Ramos (cell line): ENCODE results near the gene NAXE.
"Not testable (repeated sequence)": the region's sequence is repeated elsewhere in the genome, so short reads cannot be mapped to it uniquely, and the experiment has no call there.

Experiments
- in situ Hi-C: fragments of 300-500 bp; cut with MboI; formaldehyde crosslinking; loops from one replicate; pipeline ENCODE4 v1.14.3; 2022; ENCODE audit warnings: low sequenced_read_pairs; ENCODE audit not compliant: unreplicated experiment

NAXE gene

DNA sequence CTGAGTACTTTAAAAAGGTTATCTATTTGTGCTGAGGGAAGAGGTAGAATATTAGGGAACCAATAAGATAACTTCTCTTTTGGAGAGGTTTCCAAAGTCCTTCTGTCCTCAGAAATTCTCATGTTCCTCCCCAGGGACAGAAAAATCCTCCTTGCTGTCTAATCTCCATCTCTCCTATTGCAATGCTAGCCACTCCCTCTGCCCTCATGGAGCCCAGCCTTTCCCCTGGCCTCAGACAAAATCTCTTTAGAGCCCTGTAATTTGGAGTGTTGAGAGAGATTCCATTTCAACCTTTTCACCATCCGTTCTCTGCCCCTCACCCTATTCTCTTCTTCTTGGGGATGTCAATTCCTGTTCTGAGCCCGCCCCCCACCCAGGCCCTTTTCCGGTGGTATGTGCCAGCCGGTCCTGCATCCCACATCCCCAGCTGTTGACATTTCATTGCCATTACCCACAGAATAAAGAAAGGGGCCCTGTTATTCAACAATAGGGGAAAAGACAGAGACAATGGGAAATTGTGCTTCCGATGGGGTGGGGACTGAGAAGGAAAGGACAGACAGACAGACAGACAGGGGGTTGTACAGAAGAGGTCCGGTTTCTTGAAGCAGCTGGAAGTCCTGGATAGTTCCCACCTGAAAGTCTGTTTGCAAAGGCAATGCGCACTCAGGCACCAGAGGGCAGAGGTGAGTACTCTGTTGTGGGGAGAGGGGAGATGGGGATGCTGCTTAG, 27.4 kb downstream of the NAXE start, which contains the start of gene HAPLN2:
TSS of gene HAPLN2 (plus strand) at position 563 of the 729 bp plus-strand sequence. CDS start 4,076 bp downstream, outside the sequence.
- in situ Hi-C loops = no loop called here

DNA sequence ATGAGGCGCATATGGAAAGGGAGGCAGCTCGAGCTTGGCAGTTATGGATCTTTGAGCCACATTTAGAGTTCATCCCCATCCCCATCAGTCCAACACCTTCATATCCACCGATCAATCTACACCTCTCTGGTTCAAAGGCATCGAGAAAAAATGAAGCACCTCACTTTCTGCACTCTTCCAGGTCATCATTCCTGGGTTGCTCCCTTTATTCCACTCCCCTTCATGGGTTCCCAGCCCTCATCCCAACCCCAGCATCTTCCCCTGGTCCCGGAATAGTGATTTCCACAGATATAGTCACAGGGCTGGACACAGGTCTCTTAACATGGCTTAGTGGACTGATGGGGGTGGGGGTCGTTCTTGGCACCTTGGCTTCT, 28.0 kb downstream of the NAXE start:
- in situ Hi-C loops = no loop called here

DNA sequence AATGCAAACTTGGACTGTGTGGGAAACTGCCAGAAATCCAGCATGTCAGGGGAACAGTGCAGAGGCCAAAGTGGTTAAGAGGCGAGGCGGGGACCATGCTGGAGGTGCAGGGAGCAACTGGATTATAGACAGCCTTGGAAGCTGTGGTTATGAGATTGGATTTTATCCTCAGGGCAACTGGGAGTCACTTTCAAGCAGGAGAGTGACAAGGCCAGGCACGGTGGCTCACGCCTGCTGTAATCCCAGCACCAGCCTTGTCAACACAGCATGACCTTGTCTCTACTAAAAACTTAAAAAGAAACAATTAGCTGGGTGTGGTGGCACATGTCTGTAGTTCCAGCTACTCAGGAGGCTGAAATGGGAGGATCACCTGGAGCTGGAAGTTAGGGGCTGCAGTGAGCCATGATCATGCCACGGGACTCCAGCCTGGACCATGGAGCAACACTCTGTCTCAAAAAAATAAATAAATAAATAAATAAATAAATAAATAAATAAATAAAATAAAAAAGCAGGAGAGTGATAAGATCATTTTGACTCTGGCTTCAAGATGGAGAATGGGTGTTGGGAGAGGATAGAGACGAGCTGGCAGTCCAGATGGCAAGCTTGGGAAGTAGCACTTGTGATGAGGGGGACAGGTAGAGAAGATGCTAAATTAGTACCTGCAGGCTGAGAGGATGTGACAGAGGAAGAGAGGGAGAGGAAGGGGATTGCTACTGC, 31.2 kb downstream of the NAXE start:
- in situ Hi-C loops = loop anchor here (5.0 kb wide), 1 partner anchor 35 kb away; no protein-coding TSS in a partner anchor

DNA sequence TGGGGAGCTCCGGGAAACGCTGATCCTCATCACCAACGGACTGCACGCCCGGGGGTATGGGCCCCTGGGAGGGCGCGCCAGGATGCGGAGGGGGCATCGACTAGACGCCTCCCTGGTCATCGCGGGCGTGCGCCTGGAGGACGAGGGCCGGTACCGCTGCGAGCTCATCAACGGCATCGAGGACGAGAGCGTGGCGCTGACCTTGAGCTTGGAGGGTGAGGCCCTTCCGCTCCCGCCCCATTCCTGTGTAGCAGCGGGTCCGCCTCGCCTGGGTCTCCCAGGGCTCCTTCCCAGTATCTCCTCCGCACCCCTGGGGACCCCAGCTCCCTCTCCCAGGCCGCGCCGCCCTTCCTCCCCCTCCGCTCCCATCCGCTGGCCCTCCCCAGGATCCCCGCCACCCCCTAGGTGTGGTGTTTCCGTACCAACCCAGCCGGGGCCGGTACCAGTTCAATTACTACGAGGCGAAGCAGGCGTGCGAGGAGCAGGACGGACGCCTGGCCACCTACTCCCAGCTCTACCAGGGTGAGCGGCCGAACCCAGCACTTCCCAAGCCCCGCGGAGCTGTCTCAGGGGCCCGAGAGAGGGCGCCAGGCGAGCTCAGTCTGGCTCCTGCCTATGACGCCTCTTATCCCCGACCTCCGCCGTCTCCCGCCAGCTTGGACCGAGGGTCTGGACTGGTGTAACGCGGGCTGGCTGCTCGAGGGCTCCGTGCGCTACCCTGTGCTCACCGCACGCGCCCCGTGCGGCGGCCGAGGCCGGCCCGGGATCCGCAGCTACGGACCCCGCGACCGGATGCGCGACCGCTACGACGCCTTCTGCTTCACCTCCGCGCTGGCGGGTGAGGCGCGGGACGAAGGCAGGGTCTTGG, 32.6 kb downstream of the NAXE start:
- in situ Hi-C loops = loop anchor here (5.0 kb wide), 1 partner anchor 33 kb away; no protein-coding TSS in a partner anchor

DNA sequence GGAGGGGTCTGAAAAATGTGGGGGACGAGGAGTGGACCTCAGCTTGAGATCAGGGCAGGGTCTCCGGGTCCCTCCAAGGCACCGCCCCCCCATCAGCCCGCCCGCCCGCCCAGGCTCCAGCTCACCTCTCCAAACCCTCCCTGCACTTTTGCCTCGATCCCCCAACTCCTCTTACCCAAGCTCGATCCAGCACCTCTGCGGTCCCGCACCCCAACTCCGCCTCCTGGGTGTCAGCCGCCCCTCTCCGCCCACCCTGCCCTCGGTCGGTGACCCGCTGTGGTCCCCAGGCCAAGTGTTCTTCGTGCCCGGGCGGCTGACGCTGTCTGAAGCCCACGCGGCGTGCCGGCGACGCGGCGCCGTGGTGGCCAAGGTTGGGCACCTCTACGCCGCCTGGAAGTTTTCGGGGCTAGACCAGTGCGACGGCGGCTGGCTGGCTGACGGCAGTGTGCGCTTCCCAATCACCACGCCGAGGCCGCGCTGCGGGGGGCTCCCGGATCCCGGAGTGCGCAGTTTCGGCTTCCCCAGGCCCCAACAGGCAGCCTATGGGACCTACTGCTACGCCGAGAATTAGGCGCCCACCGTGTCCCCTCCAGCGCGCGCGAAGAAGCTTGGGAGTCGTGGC, 33.3 kb downstream of the NAXE start:
- in situ Hi-C loops = loop anchor here (5.0 kb wide), 1 partner anchor 32 kb away; no protein-coding TSS in a partner anchor

DNA sequence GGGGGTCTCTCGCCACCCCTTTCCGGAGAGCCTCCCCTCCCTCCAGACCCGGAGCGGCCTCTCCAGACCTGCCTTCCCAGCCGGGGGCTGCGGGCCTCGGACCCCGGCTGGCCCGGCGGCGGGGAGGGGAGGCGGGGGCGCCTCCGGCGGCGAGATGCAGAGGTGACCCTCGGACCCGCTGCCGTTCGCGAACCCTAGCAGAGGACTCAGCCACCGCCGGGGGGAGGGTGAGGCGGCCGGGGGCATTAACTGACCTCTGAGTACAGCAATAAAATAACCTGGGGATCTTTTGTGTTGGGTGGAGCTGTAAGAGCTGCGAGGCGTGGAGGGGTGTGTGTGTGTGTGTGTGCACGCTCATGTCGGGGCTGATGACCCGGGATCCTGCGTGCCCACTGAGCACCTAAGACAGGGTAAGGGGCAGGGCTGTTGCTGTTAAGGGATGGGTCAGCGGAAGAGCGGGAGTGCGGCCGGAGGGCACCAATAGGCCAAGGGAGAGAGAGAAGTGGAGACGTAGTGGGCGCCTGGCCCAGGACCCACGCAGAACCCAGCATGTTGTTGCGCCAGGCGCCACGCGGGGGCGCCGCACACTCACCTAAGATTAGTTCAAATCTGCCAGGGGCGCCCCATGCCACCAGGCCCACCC, 34.0 kb downstream of the NAXE start:
- in situ Hi-C loops = no loop called here

DNA sequence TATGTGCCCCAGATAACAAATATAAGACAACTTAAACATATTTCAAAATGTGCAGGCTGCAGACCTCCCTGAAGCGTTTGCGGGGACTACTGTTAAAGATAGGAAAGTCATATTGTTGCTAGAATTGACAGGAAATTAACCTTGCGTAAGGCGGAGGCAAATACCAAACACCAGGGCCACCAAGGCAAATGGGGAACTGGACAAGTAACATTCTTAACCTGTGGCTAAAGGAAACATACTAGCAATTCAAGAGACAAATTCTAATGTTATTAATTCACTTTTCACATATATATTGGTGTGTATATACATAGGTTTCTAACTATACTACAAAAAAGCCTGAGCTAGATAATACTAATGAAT, 34.5 kb downstream of the NAXE start:
- in situ Hi-C loops = no loop called here

DNA sequence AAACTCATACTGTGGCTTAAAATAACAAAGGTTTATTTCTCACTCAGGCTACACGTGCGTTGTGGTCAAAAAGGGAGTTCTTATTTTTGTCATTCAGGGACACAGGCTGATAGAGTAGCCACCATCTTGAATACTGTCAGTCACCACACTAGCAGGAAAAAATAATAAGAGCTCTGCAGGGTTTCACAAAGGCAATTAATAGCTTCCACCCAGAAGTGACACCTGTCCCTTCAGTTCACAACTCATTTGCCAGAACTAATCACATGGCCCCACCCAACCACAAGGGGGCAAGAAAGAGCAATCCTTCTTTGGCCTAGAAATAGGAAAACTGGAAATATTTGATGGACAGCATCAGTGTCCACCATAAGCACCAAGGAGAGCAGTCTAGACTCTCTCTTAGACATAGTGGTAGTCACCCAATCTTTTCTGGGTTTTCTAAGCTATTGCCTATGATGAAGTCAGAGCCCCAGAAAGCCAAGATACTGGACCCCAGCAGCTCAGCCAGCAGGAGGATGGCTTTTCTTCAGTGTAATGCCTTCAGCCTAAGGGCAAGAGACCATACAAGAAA, 35.8 kb downstream of the NAXE start:
- in situ Hi-C loops = no loop called here

DNA sequence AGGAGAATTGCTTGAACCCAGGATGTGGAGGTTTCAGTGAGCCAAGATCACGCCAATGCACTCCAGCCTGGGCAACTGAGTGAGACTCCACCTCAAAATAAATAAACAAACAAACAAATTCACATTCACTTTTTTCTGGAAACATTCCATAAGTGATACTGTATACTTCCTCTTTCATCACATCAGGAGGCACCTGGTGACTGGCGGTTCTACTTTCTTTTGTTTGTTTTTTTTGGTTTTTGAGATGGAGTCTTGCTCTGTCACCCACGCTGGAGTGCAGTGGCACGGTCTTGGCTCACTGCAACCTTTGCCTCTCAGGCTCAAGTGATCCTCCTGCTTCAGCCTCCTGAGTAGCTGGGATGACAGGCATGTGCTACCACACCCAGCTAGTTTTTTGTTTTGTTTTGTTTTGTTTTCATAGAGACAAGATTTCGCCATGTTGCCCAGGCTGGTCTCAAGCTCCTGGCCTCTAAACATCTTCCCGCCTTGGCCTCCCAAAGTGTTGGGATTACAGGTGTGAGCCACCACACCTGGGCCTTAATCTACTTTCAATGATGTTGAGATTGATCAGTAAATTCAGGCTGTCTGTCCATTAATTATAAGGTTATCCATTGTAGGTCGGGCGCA, 38.4 kb downstream of the NAXE start:
- in situ Hi-C loops = no loop called here

DNA sequence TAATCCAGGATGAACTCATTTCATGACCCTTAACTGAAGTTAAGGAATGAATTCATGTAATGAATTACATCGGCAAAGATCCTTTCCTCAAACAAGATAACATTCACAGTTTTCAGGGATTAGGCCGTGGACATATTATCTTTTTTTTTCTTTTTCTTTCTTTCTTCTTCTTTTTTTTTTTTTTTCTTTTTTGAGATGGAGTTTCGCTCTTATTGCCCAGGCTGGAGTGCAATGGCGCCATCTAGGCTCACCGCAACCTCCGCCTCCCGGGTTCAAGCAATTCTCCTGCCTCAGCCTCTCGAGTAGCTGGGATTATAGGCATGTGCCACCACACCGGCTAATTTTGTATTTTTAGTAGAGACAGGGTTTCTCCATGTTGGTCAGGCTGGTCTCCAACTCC, 39.6 kb downstream of the NAXE start:
- in situ Hi-C loops = not testable (repeated sequence)

DNA sequence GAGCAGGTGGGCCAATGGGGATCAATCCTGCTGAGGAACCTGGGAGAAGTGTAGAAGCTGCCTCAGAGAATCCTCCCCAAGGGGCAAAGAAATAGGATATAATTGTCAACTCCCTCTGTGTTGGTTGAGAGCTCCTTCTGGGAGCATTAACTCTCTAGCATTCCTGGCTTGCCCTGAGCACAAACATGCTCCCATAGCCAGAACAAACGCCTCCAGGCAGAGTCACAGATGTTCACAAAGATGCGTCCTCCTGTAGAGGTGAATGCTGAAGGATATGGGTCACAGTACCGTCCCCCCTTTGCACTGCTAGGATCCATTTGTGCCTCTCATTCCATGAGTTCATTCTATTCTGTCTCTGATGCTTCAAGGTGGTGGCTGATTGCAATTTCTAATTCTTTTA, 40.8 kb downstream of the NAXE start:
- in situ Hi-C loops = no loop called here

DNA sequence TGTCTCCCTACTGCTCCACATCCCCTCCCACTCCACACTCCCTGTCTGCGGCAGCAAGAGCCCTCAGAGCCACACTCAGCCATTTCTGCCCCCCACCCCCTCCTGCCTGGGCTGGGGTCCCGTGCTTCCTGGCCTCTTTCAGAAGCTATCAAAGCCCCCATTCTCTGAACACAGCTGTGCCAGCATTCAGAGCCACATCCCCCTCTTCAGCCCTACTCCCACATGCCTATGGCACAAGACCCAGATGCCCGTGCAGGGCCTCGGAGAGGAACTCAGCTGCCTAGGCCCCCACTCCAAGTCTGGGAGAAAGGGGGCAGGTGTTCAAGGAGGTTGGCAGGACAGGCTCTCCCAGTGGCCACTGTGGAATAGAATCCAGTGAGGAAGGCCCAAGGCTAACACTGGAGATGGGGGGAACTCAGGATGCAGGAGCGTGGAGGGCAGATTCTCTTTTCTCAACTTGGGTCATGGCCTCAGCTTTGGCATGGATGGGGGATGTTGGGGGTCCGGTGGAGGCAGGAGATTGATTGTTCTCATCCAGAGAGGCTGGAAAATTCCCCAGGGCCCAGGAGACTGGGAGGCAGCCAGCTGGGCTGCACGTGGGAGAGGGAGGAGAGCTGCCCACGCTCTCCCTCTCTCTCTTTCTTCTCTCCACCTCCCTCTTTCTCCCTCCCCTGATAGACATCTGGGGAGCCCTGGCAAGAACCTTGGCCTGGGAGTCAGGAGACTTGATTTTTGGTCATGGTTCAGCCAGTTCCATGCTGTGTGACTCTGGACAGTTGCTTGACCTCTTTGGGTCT, 46.8 kb downstream of the NAXE start:
- in situ Hi-C loops = no loop called here

DNA sequence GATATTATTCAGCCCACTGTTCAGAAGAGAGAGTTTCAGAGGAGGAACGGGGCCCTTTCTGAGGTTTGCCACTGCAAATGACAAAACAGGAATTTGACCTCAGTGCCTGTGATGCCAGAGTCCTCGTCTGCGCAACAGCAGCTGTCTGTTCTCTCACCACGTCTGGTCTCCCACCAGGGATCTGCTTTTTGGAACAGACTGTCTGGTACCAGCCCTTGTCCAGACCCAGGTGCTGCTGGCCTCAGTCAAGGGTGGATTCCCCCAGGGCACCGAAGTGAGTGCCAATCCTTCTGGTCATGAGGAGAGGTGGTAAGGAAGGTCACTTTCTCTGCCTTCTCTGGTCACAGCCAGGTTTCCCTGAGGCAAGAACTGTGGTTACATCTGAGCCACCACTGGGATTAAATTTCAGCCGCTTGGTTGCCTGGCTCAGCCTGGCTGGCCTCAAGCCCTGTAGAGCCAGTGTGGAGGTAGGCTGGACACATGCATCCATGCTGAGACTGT, 48.1 kb downstream of the NAXE start:
- in situ Hi-C loops = no loop called here

DNA sequence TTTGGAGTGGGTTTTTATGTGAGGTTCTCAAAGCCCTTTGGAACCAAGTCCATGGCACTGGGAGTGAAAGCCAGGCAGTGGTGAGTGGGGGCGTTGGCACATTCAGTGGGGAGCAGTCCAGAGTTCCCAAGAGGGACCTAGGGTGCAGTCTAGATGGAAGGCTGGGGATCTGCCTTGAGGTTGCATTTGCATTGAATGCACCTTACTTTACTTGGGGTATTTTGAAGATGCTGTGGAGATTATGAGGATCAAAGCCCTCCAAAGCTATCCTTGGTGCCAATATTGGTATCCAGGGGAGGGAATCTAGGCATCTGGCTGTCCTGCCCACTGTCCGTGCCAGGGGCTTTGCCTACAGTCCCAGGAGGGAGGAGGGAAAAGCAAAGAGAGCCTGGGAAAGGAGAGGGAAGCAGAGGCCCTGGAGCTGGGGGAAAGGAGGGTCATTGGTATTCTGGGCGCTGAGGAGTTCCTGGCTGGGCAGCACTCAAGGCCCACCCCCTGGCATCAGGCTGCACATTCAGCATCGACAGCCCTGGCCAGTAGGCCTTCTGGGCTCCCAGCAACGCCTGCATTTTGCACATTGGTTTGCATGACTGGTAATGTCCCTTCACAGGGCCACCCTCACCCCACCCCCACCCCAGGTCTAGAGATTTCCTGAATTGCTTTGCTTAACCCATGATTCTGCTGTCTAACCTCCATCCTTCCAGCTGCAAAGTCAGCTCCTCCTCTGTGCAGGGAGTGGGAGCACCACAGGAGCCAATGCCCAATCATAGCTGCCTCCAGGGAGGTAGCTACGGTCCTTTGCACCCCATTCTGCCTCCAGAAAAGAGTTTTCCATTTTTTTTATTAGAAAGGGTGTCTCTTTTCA, 49.5 kb downstream of the NAXE start:
- in situ Hi-C loops = no loop called here

DNA sequence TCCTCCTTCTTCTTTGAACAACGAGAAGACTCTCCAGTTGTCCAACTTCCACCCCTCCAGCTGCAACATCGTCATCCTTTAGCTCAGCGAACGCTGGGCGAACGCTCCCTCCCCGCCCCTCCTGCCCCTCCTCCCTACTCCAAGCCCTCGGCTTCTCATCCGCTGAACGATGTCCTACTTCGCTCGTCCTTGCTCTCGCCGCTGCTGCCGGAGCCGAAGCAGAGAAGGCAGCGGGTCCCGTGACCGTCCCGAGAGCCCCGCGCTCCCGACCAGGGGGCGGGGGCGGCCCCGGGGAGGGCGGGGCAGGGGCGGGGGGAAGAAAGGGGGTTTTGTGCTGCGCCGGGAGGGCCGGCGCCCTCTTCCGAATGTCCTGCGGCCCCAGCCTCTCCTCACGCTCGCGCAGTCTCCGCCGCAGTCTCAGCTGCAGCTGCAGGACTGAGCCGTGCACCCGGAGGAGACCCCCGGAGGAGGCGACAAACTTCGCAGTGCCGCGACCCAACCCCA, 50.2 kb downstream of the NAXE start, which contains the start of gene BCAN:
TSS of gene BCAN (plus strand) at position 357 of the 504 bp plus-strand sequence. CDS start 3,938 bp downstream, outside the sequence.
- in situ Hi-C loops = no loop called here

DNA sequence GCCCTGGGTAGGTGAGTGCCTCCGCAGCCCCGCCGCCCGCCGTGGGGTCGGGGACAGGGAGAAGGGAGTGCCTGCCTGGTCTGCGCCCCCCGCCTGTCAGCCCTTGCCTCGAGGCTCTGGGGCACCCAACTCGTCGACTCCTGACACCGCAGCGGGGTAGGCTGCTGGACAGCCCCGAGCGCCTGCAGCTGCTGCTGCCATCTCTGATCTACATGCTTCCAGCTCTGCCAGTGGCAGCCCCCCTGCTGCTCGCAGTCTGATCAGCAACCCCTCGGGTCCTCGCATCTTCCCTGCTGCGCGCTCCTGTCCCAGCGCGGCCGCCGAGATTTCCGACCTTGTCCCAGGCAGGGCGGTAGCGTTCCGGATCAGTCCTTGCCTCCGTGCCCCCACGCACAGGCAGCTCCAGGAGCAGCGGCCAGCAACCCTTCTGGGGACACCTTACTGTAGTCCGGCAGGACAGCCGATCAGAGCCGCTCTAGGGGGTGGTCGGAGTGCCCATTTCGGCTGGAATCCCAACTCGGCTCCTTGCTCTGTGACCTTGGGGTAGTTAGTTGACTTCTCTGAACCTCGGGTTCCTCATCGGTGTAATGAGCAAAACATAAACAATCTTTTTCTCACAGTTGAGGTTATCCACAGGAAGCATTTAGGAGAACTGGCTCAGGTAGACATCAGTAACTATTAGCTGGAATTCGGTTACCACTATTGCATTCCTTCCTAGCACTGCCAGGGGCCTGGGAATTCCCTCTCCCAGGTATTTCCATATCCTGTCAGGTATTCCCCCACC, 50.9 kb downstream of the NAXE start:
- in situ Hi-C loops = no loop called here
